ENCODE results near the gene CRYBG1.
"Not testable (repeated sequence)": the region's sequence is repeated elsewhere in the genome, so short reads cannot be mapped to it uniquely, and the experiment has no call there.

The CRYBG1 gene

DNA sequence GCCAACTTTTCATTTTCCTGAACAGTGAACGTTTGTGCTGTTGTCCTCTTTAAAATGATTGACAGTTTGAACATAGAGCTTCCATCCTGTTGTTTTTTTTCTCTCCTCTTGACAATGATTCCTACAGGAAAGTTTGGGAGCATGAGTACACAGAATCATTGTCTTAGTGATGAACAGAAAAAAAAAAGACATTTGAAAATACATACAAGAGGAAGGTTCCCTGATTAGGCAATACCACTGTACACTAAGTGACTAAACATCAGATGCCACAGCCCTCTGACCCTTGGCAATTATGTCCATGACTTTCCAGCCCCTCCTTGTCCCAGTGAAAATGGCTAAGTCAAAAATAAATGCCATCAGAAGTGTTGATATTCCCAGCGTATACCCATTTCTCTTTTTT is 197.3 kb downstream of the CRYBG1 start:
- no peak for DNase-seq

DNA sequence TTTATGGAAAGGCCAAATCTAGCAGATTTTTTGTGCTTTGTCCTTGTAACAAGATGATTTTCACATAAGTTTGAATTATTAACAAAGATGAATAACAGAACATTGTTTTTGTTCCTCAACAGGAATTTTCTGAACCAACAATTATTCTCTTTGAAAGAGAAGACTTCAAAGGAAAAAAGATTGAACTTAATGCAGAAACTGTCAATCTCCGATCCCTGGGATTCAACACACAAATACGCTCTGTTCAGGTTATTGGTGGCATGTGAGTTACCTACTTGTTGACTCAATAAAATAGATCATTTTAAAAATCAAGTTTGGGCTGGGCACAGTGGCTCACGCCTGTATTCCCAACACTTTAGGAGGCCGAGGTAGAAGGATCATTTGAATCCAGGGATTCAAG is 197.8 kb downstream of the CRYBG1 start:
- no peak for DNase-seq

DNA sequence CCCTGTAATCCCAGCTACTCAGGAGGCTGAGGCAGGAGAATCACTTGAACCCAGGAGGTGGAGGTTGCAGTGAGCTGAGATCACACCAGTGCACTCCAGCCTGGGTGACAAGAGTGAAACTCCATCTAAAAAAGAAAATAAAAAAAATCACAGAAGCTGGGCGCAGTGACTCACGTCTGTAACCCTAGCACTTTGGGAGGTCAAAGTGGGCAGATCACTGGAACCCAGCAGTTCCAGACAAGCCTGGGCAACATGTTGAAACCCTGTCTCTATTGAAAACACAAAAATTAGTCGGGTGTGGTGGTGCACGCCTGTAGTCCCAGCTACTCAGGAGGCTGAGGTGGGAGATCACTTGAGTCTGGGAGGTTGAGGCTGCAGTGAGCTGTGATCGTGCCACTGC is 199.1 kb downstream of the CRYBG1 start:
- DNase-seq = not testable (repeated sequence)

DNA sequence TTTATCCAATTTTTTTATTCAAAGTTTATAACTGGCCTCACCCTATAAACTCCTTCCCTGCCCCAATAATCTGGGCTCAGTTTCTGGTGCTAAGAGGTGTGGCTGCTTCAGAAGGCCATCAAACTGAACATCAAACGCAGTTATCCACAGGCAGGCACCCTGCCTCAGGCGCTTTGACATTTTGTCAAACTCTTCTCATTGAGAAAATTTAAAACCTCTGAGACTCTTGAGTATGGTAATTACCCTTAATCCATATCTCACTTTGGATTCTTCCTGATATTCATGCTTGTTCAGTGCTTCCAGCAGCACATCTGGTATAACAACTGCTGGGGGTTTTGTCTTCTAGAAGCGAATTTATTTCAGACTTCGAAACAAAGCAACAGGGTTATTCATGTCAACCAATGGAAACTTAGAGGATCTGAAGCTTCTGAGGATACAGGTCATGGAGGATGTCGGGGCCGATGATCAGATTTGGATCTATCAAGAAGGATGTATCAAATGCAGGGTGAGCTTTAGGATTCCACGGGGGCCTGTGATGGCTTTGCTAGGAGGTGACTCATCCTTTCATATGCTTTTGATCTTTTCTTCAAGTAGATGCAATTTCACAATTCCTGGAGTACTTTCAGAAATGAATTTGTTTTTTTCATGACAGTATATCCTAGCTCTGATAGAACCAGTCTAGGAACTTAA is 200.6 kb downstream of the CRYBG1 start:
- DNase-seq = no peak

DNA sequence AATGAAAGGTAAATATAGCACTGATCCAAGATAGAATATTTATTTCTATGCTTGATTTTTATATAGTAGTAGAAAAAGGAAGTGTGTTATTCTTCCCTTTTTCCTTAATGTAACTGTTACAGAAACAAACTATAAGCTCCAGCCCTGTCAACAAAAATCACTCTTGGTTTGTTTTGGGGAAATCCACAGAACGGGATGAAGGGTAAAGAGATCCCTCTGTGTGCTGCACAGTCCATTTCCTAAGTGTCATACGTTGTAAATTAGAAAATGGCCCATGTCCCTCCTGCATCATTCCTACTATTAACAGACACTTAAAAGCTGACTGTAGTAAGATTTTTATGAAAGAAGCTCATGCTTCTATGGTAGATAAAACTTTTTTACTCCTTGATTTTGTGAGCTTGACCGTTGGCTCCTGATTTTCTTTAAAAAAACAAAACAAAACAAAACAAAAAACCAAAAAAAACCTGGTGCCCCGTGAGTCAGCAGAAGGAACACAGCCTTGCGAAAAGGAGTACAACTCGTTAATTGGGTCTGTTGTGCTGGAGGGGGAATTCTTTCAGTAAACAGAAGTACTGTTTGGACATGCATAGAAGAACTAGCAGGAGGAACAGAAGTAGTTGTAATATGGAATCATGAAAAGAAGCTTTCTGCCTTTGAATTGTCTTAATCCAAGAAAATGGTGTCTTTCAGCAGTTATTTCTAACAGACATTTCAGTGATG is 201.3 kb downstream of the CRYBG1 start:
- no peak for DNase-seq

DNA sequence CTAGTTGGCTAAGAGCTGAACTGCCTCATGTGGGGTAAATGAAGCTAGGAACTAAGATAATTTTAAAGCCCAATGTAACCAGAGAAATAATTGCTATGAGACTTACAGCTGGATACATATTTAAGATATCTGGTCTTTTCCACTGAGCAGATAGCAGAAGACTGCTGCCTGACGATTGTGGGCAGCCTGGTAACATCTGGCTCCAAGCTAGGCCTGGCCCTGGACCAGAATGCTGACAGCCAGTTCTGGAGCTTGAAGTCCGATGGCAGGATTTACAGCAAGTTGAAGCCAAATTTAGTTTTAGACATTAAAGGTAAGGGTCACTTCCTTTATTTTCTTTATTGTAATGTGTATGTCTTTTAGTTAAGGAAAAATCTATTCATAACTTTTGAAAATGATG is 203.1 kb downstream of the CRYBG1 start:
- no peak for DNase-seq

DNA sequence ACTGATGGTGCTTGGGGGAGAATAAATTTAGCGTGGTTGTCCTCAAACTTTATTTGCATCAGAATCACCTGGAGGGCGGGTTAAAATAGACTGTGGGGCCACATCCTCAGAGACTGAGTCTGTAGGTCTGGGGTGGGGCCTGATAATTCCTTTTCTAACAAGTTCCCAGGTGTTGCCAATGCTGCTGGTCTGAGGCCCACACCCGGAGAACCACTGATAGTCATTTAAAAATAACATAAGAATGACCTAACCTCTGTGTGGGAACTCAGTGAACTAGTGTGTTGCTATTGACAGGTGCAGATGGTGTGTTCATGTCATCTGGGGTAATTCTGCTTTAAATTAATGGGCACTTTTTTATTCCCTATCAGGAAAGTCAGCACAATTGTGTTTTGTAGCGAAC is 204.0 kb downstream of the CRYBG1 start:
- no peak for DNase-seq

DNA sequence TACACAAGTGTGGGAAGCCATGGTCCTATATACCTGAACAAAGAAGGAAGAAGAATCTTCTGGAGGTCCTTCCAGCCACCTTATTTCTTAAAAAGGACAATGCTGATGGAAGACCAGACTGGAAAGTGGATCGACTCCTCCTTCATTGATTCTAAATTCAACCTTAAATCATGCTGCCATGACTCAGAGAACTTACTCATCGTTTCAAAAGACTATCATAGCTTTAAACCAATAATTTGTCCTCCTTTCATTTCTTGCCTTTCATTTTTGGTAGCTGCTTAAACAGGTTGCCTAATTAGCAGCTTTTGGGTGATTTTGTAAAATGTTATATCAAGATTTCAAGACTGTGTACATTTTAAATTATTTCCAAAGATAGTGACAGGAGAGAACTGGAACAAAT is 208.0 kb downstream of the CRYBG1 start:
- no peak for DNase-seq

DNA sequence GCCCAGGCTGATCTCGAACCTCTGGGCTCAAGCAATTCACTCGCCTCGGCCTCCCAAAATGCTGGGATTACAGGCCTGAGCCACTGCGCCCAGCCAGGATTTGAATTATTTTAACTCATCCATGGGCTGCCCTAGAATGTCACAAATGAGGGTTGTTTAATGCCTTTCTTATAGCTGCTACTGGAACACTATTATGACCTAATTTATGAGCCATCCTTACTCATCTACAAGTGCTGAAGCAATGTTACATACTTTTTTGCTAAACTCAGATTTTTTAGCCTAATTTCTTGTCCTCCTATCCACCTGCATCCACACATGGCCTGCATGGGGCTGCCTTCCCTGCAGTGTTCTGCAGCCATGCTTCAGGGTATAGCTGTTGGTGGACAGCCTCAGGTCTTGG is 208.9 kb downstream of the CRYBG1 start:
- DNase-seq = no peak

DNA sequence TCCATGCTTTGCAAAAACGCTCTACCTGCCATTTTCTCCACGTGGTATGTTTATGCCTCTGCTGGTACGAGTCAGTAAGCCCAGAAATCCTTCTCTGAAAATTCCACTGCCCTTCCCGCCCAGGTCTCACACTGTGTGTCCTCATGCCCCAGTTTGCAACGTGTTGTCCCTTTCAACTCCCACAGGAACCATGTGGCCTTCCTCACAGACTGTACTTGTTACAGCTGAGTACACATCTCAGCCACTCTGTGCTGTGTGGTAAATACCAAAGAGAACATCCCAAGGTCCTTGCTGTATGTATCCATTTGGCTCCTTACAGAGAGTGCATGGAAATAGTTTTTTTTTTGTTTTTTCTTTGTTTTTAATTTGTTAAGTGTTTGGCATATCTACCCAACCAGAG is 211.9 kb downstream of the CRYBG1 start:
- DNase-seq = no peak

DNA sequence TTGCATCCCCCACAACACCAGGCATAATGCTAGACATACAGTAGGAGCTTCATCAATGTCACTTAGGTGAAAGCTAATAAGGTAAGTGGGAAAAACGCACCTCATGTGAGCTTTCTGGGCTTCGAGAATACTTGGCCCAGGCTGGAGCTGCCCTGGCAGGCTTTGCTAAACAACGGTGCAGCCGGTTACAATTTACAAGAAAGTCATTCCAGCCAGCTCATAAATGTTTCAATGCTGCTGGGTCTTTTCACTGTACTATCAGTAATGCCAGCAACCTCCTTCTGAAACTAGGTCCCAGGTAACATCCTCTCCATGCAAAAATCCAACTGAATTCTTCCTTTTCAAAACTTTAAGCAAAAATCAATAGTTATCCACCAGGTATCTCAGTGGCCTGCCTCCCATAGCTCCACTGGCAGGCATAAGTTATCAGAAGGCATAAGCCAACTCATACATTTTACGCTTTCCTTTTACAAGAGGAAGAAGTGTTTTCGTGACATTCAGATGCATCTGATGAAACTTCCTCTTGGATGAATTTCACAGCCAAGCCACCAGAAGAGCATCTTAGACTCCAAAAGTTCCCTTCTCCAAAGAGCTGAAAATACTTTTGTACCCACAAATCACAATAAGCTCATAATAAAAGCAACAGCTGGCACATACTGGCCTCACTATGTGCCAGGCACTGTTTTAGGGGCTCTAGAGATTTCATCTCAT is 212.5 kb downstream of the CRYBG1 start:
- no peak for DNase-seq

DNA sequence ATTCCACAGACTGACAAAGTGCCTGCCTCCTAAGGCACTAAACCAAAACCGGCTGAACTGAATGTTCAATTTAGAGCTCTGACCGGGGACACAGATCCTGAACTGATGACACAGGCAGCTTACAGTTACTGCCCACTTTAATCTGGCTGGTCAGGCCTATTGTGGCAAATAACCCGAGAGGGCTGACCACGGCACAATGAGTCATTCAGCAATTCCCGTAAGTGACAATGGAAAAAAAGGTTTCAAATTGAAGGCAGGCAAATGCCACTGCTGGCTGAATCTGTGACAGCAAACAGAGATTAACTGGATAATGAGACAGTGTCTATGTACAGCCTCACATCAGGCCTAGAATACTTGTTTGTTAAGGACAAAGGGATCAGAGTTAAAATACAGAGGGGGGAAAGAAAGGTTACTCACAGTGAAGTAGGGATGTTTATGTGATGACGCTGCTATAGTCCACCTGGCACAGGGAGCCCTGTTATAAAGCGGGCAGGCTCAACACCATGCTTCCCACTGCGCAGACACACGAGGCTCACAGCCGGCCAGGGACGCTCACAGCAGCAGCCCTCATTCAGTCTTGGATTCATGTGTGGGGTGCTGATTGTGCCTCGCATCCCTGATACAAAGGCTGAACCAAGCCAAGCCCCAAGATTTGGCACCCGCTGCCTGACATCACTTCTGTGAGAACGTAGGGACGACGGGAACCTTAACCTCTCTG is 214.4 kb downstream of the CRYBG1 start:
- no peak for DNase-seq

DNA sequence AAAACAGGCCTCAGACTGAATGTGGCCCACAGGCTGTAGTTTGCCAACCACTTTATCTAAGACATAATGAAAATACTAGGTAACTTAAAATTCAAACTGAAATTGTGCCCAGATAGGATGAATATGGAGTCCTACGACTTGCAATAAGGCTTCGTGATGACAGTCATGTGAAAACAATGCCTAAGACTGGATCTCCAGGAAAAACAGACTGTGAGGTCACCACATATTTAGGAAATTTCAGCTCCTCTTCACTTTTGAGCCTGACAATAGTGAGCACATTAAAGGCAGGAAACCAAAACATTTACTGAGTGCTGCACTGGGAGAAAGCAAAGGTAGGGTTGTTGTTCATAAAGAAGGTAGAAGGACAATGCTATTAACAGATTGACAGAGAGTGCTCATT is 218.8 kb downstream of the CRYBG1 start:
- no peak for DNase-seq

DNA sequence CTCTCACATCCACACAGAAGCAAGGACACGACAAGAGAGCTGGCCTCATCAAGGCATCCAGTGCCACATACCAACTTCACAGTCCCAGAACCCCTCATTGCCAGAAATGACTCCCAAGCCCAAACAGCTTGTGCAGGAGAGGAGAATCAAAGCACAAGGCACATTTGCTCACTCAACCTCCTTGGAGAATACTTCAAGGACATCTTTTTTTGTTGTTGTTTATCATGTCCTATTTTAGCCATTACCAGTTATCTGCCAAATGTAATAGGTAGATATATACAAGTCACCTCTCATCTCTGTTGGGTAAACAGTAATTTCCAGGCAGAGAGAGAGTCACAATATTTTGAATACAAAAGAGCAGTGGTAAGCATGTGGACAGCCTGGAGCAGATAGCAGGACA is 221.0 kb downstream of the CRYBG1 start:
- no peak for DNase-seq

DNA sequence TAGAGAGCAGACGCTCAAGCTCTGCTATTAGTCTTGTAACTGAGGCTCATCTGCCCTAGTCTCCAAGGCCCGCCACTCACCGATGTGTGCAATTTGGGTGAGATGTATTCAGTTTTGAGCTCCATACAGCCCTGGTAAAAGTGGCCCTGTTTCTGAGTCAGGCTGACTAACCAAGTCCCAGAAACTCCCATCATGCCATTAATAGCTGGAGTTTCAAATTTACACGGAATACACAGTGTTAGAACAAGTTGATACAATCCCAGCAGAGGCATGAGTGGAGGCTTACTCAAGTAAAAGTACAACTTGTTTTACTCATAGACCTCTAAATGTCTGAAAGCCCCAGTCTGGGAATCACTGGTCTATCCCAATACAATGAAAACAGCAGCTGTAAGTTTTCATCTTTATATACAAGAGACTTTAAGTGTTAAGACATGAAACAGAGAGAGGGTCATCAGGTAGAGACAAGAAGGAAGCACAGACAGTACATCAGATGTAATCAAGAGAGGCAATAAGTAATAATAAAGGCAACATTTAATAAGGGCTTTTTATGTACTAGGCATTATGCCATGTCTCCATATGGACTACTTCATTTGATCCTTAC is 226.4 kb downstream of the CRYBG1 start:
- DNase-seq = no peak

DNA sequence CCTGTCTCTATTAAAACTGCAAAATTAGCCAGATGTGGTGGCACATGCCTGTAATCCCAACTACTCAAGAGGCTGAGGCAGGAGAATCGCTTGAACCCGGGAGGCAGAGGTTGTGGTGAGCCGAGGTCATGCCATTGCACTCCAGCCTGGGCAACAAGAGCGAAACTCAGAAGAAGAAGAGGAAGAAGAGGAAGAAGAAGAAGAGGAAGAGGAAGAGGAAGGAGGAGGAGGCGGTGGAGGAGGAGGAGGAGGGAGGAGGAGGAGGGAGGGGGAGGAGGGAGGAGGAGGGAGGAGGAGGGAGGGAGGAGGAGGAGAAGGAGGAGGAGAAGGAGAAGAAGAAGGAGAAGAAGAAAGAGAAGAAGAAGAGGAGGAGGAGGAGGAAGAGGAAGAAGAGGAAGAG is 228.4 kb downstream of the CRYBG1 start:
- not testable (repeated sequence) for DNase-seq

DNA sequence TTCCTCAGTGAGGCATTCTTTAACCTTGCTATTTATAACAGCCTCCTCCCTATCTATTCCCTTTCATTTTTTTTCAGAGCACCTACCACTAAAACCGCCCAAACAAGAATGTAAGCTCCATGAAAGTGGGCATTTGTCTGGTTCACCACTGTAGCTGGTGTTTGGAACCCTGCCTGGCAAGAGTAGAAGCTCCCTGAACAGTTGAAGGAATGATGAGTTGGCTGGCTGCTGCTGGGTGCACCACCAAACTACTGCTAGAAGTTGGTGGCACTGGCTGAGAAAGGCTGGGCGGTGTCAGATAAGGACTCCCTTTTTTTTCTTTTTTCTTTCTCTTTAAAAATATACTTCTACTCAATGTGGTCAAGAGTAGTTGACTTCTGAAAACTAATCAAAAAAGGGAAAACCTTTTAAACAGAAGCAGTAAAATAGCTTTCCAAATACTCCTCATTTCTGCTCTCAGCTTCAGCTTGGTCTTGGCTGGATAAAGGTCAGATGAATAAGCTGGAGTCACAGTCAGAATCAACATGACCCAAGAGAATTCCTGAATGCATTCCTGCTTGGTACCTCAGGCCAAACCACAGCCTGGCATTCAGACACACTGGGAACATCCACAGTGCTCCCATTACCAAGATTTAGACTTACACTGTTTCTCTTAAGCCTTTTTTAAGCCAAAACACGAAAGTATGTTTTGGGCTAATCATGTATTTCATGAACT is 230.8 kb downstream of the CRYBG1 start:
- no peak for DNase-seq

DNA sequence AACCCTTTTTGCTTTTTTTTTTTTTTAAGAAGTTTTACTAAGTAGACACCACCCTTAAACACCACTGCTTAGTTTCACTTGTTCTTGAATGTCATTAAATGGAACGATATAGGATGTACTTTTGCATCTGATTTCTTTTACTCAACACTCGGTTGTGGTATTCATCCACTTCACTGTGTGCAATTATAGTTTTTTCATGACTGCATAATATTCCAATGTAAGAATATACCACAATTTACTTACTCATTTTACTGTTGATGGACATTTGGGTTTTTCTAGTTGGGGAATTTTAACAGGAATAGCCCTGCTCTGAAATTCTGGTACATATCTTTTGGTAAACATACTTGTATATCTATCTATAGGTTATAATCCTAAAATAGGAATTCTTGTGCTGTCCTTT is 238.9 kb downstream of the CRYBG1 start:
- DNase-seq = no peak

DNA sequence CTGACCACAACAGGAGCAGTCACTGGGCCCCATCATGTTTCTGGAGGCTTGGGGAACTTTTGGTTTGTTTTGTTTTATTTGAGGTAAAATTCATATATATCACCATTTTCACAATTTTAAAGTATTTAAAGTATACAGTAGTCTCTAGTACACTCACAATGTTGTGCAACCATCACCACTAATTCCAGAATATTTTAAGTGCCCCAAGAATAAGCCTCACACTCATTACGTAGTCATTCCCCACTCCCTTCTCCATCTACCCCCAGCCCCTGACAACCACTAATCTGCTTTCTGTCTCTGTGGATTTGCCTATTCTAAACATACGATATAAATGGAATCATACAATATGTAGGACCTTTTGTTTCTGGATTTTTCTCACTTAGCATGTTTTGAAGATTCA is 239.8 kb downstream of the CRYBG1 start:
- DNase-seq = no peak

DNA sequence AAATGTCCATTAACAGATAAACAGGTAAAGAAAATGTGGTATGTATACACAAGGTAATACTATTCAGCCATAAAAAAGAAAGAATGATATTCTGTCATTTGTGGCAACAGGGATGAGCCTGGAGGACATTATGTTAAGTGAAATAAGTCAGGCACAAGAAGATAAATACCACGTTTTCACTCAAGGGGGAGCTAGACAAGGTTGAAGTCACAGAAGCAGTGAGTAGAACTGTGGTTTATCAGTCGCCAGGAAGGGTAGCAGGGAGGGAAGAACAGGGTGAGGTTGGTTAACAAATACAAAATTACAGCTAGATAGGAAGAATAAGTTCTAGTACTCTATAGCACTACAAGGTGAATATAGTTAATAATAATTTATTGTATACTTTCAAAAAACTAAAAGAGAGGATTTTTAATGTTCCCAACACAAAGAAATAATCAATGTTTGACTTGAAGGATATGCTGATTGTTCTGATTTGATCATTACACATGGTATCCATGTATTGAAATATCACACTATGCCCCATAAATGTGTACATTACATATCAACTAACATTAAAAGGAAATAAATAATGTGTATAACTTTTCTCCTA is 247.7 kb downstream of the CRYBG1 start:
- DNase-seq = no peak

DNA sequence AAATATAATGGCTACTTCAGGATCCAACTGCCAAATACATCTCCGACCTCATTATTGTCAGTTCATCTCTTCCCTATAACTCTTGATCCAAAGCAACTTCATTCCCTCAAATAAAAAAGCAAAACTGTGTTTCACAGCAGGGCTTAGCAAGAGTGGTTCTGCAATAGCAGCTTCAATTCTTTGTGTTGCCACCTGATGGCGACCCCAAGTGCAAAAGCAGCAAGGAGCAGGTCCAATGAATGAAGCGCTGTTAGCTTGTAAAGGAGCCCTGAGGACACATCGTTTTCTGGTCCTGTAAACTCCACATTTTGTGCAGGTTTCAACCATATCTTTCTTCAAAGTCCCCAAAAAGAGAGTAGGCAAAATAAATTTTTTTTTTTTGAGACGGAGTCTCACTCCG is 249.2 kb downstream of the CRYBG1 start:
- DNase-seq = no peak

DNA sequence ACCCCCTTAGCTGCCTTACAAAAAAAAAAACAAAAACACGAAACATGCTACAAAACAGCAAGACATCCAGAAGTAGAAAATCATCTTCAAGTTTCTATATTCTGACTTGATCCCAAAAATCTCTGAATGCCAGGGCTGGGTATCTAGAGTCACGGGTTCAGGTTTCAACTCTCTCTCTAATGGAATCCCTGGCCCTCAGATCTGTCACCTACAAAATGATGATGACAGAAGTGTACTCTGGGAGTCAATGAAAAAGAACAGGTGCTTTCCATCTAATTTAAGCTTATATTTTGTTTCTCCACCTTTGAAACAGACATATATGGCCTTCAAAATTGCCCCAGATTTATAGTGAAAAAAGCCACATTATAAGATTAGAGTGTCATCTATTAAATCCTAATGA is 250.5 kb downstream of the CRYBG1 start:
- DNase-seq = no peak
